Gastroesophageal sphincter (tissue), 4 donors: Measurements from ENCODE around the gene CRACR2B. TPM values are rescaled to one million over a fixed set of nuclear protein-coding genes. Genes with fewer than 3 reads are reported as not detected.
A peak's percentile ranks its signal among the peaks of the same experiment; 100 is the strongest.

Source experiments
- ATAC-seq: fragments of 150-250 bp; one replicate; pipeline ENCODE4 v1.9.1; 2016; ENCODE audit warnings: mild to moderate bottlenecking, moderate library complexity
- H3K27ac ChIP-seq, 4 donors: fragments of 200-600 bp; sonication (generic) in 3 of 4; 1 replicate in 3 of 4; 2 replicates in 1 of 4; pipeline ENCODE4 v1.5.1; 2016 to 2019
- H3K27me3 ChIP-seq: fragments of 200-600 bp; sonication (generic); one replicate; pipeline ENCODE4 v1.5.1; 2019
- H3K36me3 ChIP-seq, 2 donors: fragments of 200-600 bp; sonication (generic); one replicate each; pipeline ENCODE4 v1.5.1; 2019; ENCODE audit warnings: control low read depth in 1 of 2
- H3K4me1 ChIP-seq, 3 donors: fragments of 200-600 bp; sonication (generic); 1 replicate in 2 of 3; 2 replicates in 1 of 3; pipeline ENCODE4 v1.5.1; 2016 to 2019; ENCODE audit warnings: control low read depth in 2 of 3
- H3K4me3 ChIP-seq, 2 donors: fragments of 200-600 bp; sonication (generic); one replicate each; pipeline ENCODE4 v1.5.1; 2019; ENCODE audit warnings: mild to moderate bottlenecking in 1 of 2, moderate library complexity in 1 of 2
- H3K9me3 ChIP-seq, 3 donors: fragments of 200-600 bp; sonication (generic); one replicate each; pipeline ENCODE4 v1.5.1; 2017 to 2019; ENCODE audit warnings: control low read depth in 2 of 3
- EP300 ChIP-seq: sonication (generic); formaldehyde crosslinking; IDR thresholded peaks from one replicate; pipeline ENCODE4 v1.6.1; 2017; ENCODE audit warnings: antibody characterized with exemption, mild to moderate bottlenecking
- POLR2A ChIP-seq, 2 donors: fragments of 450-650 bp; IDR thresholded peaks; one replicate each; pipeline ENCODE4 v1.6.1; 2017; ENCODE audit warnings: antibody characterized with exemption in 2 of 2, mild to moderate bottlenecking in 2 of 2, moderate library complexity in 1 of 2
- POLR2AphosphoS5 ChIP-seq: sonication (generic); formaldehyde crosslinking; IDR thresholded peaks from one replicate; pipeline ENCODE4 v1.6.1; 2017; ENCODE audit warnings: antibody characterized with exemption
- WGBS, 2 donors: methylation state at CpG; one replicate each; pipeline ENCODE4 v1.1.5; 2018; ENCODE audit warnings: low coverage in 1 of 2; 5-methylcytosine and 5-hydroxymethylcytosine counted together
- total RNA-seq, 4 donors: library from RNA; depleted of rRNA; stranded (reverse); fragments of >200 nt; gene quantifications; one replicate each; pipeline ENCODE4 v1.1.0, GENCODE V29; 2016
- TF ChIP-seq, protein P1 (sequence below), 4 experiments: fragments of 200-600 bp in 2 of 4; fragments of 450-650 bp in 2 of 4; sonication (generic) in 1 of 4; IDR thresholded peaks; one replicate each; pipeline ENCODE4 v1.5.1; 2017 to 2019; ENCODE audit warnings: antibody characterized with exemption in 4 of 4, mild to moderate bottlenecking in 2 of 4, moderate library complexity in 2 of 4

Gene CRACR2B
- total RNA-seq, 4 donors from 2014 or later: 4.1 to 10.3 (median 6.4) TPM

DNA sequence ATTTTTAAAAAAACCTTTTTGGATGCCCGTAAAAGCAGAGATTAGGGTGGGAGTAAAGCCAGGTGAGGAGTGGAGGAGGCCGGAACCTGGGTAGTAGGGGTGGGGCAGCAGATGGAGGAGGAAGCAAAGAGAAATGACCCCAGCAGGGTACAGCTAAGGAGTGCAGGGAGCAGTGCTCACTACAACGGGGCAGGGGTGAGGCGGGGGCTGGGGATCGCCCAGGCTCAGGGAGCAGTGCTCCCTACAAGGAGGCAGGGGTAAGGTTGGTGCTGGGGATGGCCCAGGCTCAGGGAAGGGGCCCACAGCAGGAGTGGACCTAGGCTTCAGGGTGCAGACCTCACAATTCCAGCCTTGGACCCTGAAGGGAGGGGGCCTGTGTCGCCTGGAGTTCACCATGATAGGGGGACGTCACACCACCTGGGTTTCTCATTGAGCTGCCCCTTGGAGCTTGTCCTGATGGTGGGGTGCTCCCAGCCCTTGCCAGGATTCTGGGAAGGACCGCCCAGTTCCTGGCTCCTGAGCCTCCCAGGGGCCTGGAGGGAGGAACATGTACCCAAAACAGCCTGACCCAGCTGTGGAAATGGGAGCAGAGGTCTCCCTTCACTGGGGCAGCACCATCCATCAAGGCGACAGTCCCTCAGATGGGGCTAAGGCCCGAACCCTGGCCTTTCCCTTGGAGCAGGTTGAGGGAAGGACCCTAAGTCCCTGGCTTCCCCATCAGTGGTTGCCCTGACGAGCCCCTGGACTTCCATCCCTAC, 11.9 kb upstream of the CRACR2B start:
- Histone ChIP-seq H3K27me3 (no peaks in the 10 kb centered on the region), H3K27ac (no peak overlapping the region), H3K4me3 (no peak overlapping the region), H3K9me3 (no peaks in the 10 kb centered on the region), H3K36me3 (peaks cover 0 to 37% of the 10 kb centered on the region in 2 donors), H3K4me1 (peaks cover 0 to 35% (median 17%) of the 10 kb centered on the region in 3 donors)
- ATAC-seq: no peak
- WGBS, 2 donors: 79 to 88% methylated on average over 1 to 3 of the region's 11 CpGs
- TF ChIP-seq EP300 (no peak), POLR2A (IDR thresholded peaks at IDR 0.05) (no peak), POLR2AphosphoS5 (no peak)
- TF ChIP-seq, protein P1, sequence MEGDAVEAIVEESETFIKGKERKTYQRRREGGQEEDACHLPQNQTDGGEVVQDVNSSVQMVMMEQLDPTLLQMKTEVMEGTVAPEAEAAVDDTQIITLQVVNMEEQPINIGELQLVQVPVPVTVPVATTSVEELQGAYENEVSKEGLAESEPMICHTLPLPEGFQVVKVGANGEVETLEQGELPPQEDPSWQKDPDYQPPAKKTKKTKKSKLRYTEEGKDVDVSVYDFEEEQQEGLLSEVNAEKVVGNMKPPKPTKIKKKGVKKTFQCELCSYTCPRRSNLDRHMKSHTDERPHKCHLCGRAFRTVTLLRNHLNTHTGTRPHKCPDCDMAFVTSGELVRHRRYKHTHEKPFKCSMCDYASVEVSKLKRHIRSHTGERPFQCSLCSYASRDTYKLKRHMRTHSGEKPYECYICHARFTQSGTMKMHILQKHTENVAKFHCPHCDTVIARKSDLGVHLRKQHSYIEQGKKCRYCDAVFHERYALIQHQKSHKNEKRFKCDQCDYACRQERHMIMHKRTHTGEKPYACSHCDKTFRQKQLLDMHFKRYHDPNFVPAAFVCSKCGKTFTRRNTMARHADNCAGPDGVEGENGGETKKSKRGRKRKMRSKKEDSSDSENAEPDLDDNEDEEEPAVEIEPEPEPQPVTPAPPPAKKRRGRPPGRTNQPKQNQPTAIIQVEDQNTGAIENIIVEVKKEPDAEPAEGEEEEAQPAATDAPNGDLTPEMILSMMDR (IDR thresholded peaks at IDR 0.05): no peak

DNA sequence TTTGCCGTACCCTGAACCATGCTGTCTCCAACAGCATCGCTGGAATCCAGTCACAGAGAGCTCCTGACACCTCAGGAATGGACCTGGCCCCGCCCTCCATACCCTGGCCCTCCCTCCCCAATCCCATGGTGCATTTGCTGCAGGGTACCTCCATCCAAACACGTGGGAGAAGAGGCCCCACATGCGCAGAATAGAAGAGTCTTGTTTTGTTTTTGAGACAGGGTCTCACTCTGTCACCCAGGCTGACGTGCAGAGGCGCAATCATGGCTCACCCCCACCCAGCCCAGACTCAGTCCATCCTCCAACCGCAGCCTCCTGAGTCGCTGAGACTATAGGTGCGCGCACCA, 11.3 kb upstream of the CRACR2B start:
- no peak for ATAC-seq
- H3K27me3 ChIP-seq: no peaks in the 10 kb centered on the region
- 68 to 81% methylated on average over 8 to 10 of the region's 11 CpGs for WGBS, 2 donors
- TF ChIP-seq POLR2AphosphoS5 (no peak), EP300 (no peak), POLR2A (IDR thresholded peaks at IDR 0.05) (no peak)
- TF ChIP-seq, protein P1 (IDR thresholded peaks at IDR 0.05): no peak
- peaks cover 0 to 34% of the 10 kb centered on the region in 2 donors for H3K36me3 ChIP-seq
- H3K27ac ChIP-seq: no peak overlapping the region
- no peaks in the 10 kb centered on the region for H3K9me3 ChIP-seq
- no peak overlapping the region for H3K4me3 ChIP-seq
- H3K4me1 ChIP-seq: peaks cover 0 to 35% (median 17%) of the 10 kb centered on the region in 3 donors

DNA sequence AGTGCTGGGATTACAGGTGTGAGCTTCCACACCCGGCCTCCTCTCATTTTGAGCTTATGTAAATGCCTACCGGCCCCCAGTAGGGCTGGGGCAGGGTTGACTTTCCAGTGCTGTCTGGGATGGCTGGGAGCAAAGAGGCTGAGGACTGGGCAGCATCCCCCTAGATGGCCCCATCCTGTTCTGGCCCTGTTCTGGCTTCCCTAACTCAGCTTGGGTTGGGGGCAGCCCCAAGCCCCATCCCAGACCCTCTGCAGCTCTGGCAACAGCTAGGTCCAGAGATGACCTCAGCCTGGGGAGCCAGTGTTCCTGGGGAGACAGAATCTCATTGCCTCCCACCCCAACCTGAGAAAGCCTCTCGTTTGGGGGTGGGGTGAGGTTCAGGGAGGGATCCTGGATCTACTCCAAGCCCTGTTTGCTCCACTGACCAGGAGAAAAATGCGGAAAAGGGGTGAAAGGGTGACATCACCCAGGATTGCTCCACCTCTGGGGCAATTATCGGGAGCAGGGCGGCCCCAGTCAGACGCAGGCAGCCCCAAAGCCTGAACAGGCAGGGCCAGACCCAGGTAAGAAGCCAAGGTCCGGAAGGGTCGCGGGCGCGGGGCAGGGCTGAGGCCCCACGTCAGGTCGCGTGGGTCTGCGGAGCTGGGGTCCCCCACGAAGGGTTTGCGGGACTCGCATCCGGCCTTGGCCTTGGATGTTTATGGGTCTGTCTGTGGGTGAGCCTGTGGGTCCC, 9.2 kb upstream of the CRACR2B start, which contains the start of gene PNPLA2:
Gene PNPLA2 (plus strand): TSS at position 519 of the 733 bp plus-strand sequence. CDS start 805 bp downstream, outside the sequence.
- H3K4me3 ChIP-seq: peak within 1 kb of the TSS; percentile 63 to 99
- WGBS, 2 donors: no CpG with 5 or more reads among the region's 20 CpGs
- H3K27ac ChIP-seq: peak within 1 kb of the TSS; percentile 75 to 100 (median 94)
- peak; percentile 26 for ATAC-seq
- H3K9me3 ChIP-seq: no peaks in the 10 kb centered on the region
- peaks cover 0 to 34% of the 10 kb centered on the region in 2 donors for H3K36me3 ChIP-seq
- TF ChIP-seq POLR2AphosphoS5: peak; percentile 18
- TF ChIP-seq, protein P1 (IDR thresholded peaks at IDR 0.05): no peak
- H3K27me3 ChIP-seq: no peaks in the 10 kb centered on the region
- peaks cover 0 to 35% (median 18%) of the 10 kb centered on the region in 3 donors for H3K4me1 ChIP-seq

DNA sequence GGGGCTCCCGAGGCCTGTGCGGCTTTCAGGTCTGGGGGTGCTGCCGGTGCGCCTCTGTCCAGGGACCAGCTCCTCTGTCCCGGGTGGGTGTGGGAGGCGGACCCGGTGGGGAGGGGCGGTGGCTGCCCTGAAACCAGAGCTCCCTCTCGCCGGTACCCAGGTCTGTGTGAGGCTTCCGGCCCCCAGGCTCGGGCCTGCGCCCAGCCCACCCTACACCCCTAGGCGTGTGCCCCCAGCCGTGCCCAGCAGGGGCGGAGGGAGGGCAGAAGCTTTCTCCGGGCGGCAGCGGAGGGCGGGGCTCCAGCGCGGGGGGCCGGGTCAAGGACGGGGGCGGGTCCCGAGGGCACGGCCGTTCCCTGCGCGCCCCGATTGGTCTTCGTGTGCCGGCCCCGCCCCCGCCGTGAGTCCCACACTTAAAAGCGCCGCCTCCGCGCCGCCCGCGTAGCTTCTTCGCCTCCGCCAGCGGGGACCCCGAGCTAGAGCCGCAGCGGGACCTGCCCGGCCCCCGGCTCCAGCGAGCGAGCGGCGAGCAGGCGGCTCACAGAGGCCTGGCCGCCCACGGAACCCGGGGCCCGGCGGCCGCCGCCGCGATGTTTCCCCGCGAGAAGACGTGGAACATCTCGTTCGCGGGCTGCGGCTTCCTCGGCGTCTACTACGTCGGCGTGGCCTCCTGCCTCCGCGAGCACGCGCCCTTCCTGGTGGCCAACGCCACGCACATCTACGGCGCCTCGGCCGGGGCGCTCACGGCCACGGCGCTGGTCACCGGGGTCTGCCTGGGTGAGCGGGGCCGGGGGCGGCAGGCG, 8.4 kb upstream of the CRACR2B start:
- peaks cover 0 to 35% (median 18%) of the 10 kb centered on the region in 3 donors for H3K4me1 ChIP-seq
- TF ChIP-seq POLR2AphosphoS5 (peak; percentile 86), EP300 (no peak), POLR2A (IDR thresholded peaks at IDR 0.05) (peak; percentile 96)
- TF ChIP-seq, protein P1 (IDR thresholded peaks at IDR 0.05): peak in 3 of 4 experiments; percentile 15 to 54 (median 46)
- H3K27ac ChIP-seq: peak overlapping the region; percentile 75 to 100 (median 94)
- peaks cover 0 to 35% of the 10 kb centered on the region in 2 donors for H3K36me3 ChIP-seq
- no CpG with 5 or more reads among the region's 96 CpGs for WGBS, 2 donors
- no peaks in the 10 kb centered on the region for H3K9me3 ChIP-seq
- H3K27me3 ChIP-seq: peaks cover 6% of the 10 kb centered on the region
- peak; percentile 86 for ATAC-seq
- H3K4me3 ChIP-seq: peak overlapping the region; percentile 63 to 99
